Heart left ventricle (tissue), 16 donors: ENCODE measurements around the gene TRPV5. TPM values are rescaled to one million over a fixed set of nuclear protein-coding genes. Genes with fewer than 3 reads are reported as not detected.

ENCODE experiments used
- ATAC-seq, 4 donors: fragments of 200-7000 bp; cut with Tn5 transposase; one replicate each; pipeline ENCODE4 v1.9.1; 2020 to 2022; ENCODE audit warnings: moderate library complexity in 4 of 4, mild to moderate bottlenecking in 3 of 4, moderate number of reproducible peaks in 1 of 4
- DNase-seq, 5 donors: peaks; one replicate each; pipeline ENCODE4 v3.0.0-alpha.2; 2020
- H3K27ac ChIP-seq, 12 donors: fragments of 200-600 bp; sonication (generic) in 4 of 12; one replicate each; pipeline versions ENCODE4 v1.5.0 to v1.8.0; 2016 to 2022; ENCODE audit warnings: mild to moderate bottlenecking in 2 of 12
- H3K27me3 ChIP-seq, 9 donors: fragments of 200-600 bp; sonication (generic) in 2 of 9; one replicate each; pipeline versions ENCODE4 v1.5.1 to v1.8.0; 2016 to 2022; ENCODE audit warnings: mild to moderate bottlenecking in 3 of 9
- H3K36me3 ChIP-seq, 9 donors: fragments of 200-600 bp; sonication (generic) in 2 of 9; one replicate each; pipeline versions ENCODE4 v1.5.0 to v1.8.0; 2018 to 2022; ENCODE audit warnings: mild to moderate bottlenecking in 2 of 9
- H3K4me1 ChIP-seq, 12 donors: fragments of 200-600 bp; sonication (generic) in 4 of 12; one replicate each; pipeline versions ENCODE4 v1.5.0 to v1.8.0; 2016 to 2022; ENCODE audit warnings: mild to moderate bottlenecking in 3 of 12
- H3K4me3 ChIP-seq, 12 donors: fragments of 200-600 bp; sonication (generic) in 4 of 12; one replicate each; pipeline versions ENCODE4 v1.5.0 to v1.8.0; 2017 to 2022; ENCODE audit warnings: mild to moderate bottlenecking in 9 of 12, moderate library complexity in 4 of 12
- H3K9me3 ChIP-seq, 12 donors: fragments of 200-600 bp; sonication (generic) in 4 of 12; one replicate each; pipeline versions ENCODE4 v1.5.0 to v1.8.0; 2016 to 2022; ENCODE audit warnings: mild to moderate bottlenecking in 1 of 12
- CTCF ChIP-seq, 12 donors: fragments of 200-600 bp; sonication (generic) in 4 of 12; IDR thresholded peaks; one replicate each; pipeline versions ENCODE4 v1.5.0 to v1.8.0; 2018 to 2022; ENCODE audit warnings: antibody characterized with exemption in 12 of 12, mild to moderate bottlenecking in 5 of 12
- POLR2A ChIP-seq, 2 donors: fragments of 450-650 bp; IDR thresholded peaks; one replicate each; pipeline ENCODE4 v1.6.1; 2017; ENCODE audit warnings: antibody characterized with exemption in 2 of 2, mild to moderate bottlenecking in 2 of 2, moderate library complexity in 2 of 2
- WGBS, 4 donors: extraction: QIAGEN DNeasy Blood & Tissue Kit in 2 of 4; methylation state at CpG; one replicate each; pipeline versions ENCODE4 v1.1.5 to v1.1.7; 2013 to 2018; 5-methylcytosine and 5-hydroxymethylcytosine counted together
- intact Hi-C, 10 donors: fragments of 100-400 bp; cut with DNase I; formaldehyde crosslinking; loops; one replicate each; pipeline versions ENCODE4 v1.11.1 to v1.14.2; 2022
- polyA plus RNA-seq, 2 donors: library from polyadenylated mRNA; stranded (reverse); fragments of 200-250 nt; gene quantifications; one replicate each; pipeline ENCODE4 v1.2.3, GENCODE V29; 2013
- total RNA-seq, 9 donors: library from RNA; depleted of rRNA in 2 of 9; stranded (reverse); fragments of >200 nt in 2 of 9; fragmentation: NEBNext Ultra II Directional in 3 of 9; extraction: Animal tissue kit (Norgen Biotek cat#: 25700) in 3 of 9; gene quantifications; one replicate each; pipeline versions ENCODE4 v1.1.0 to v1.2.4, GENCODE V29; 2016 to 2023
- donor health status: ischemic (EF 13 %, LVEDD 7.1; RV severe dilation, severe dysfunction).
- donor health status: healthy with polysubstance abuse.
- donor health status: DM: no; HTN: yes; CAD: no.
- donor health status: DM: no; HTN: no; CAD: no.
- donor health status: ischemic (EF 25% LVEDD 6.9; RV normal size, moderate dysfunction).
- donor health status: ischemic (EF 25% LVEDD 5.7; RV mildly dilated, moderate dysfunction).
- donor health status: healthy.
- donor health status: DM: yes; HTN: yes; CAD: no.
- donor health status: ischemic (EF 35%, LVEDD 5.7; RV mildly dilated, moderate dysfunction).
- donor health status: nonischemic (EF 11% LVEDD 7.7; RV severe dilation, severe dysfunction).
- donor health status: DM: yes; HTN: yes; CAD: no.
- donor health status: PGD.
- donor health status: ischemic (EF 29% LVEDD 5.4; RV normal size, mild dysfunction).
- donor health status: nonischemic (EF 23%, LVEDD 6.1; RV moderate dilation, normal function).

The TRPV5 gene
- total and polyA plus RNA-seq, 11 donors: not detected

DNA sequence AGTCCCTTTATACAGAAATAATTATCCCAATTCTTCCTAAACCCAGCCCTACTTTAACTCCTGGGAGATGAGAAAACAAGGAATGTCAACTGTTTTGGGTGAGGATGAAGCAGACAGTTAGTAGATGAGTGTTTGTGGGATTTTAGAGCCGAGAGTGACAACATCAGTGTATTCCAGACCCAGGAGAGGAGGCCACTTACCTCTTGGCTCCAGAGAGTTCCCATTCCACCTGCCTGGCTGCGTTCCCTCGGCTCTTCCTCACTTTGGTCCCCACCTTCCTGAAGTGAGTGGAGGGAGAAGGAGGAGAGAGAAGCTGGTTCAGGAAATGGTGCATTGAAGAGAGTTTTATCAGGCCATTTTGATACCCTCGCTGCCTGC, 28.0 kb upstream of the TRPV5 start:
- WGBS, 4 donors: 54 to 61% (median 56%) methylated on average over 4 of the region's 4 CpGs
- H3K27me3 ChIP-seq: peaks cover 0 to 21% (median 0%) of the 10 kb centered on the region in 9 donors
- TF ChIP-seq POLR2A (IDR thresholded peaks at IDR 0.05): no peak
- no peak for TF ChIP-seq CTCF (IDR thresholded peaks at IDR 0.05)
- H3K4me1 ChIP-seq: no peaks in the 10 kb centered on the region
- ATAC-seq (no peak), DNase-seq (no peak)
- H3K36me3 ChIP-seq: no peaks in the 10 kb centered on the region
- H3K4me3 ChIP-seq: no peak overlapping the region
- intact Hi-C loops: no loop called here
- no peaks in the 10 kb centered on the region for H3K9me3 ChIP-seq
- H3K27ac ChIP-seq: no peak overlapping the region

- Histone ChIP-seq H3K9me3 (peaks cover 0 to 3% (median 0%) of the 10 kb centered on the region in 12 donors), H3K27me3 (peaks cover 0 to 21% (median 0%) of the 10 kb centered on the region in 9 donors), H3K4me1 (no peaks in the 10 kb centered on the region), H3K27ac (no peak overlapping the region), H3K36me3 (no peaks in the 10 kb centered on the region), H3K4me3 (no peak overlapping the region)
- no peak for TF ChIP-seq POLR2A (IDR thresholded peaks at IDR 0.05)
- no peak for TF ChIP-seq CTCF (IDR thresholded peaks at IDR 0.05)
- WGBS, 4 donors: 80 to 88% (median 83%) methylated on average over 5 of the region's 5 CpGs
- ATAC-seq (no peak), DNase-seq (no peak)
- intact Hi-C loops: no loop called here
Measured at GRCh38 chr7:142960955-142961512, 27.5 kb upstream of the TRPV5 start.

DNA sequence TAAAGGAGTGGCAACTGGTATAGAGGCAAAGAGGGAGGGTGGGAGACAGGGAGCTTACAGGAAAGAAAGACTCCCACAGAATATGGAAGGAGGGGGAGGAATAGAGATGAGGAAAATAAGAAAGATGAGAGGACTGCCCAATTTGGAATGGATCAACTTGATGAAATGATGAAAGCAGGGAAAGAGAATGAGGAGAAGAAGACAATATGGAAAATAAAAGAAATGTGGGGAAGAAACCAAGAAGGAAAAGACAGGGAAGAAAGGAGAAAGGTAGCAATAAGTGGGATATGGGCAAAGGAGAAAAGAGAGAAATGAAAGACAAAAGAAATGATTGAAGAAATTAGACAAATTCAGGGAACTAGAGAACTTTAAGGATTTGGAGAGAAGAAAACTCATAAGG, 25.7 kb upstream of the TRPV5 start:
- DNase-seq: no peak
- no peak for ATAC-seq
- intact Hi-C loops: no loop called here

DNA sequence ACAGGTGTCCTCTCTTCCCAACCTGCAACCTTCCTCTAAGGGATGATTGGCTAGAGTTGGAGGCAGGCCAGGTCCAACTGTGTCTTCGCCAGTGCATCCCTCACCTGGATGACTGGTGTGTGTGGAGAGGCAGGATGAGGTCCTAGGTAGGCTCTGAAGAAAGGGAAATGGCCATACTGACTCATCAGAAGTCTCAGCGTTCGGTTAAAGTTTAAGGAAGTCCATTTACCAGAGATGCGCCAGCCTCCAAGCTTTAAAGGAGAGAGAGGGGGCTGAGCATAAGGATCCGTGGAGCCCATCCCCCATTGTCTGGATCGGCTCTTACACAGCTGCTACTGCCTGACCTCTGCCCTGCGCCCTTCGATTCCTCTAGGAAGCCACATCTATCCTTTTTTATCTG, 24.2 kb upstream of the TRPV5 start:
- whole genome bisulfite sequencing, 4 donors: 61 to 70% (median 66%) methylated on average over 8 of the region's 8 CpGs
- Histone ChIP-seq H3K36me3 (no peaks in the 10 kb centered on the region), H3K4me3 (no peak overlapping the region), H3K4me1 (no peaks in the 10 kb centered on the region), H3K9me3 (peaks cover 0 to 20% (median 4%) of the 10 kb centered on the region in 12 donors), H3K27ac (no peak overlapping the region), H3K27me3 (peaks cover 0 to 3% (median 0%) of the 10 kb centered on the region in 9 donors)
- TF ChIP-seq POLR2A (IDR thresholded peaks at IDR 0.05) (no peak), CTCF (IDR thresholded peaks at IDR 0.05) (no peak)
- ATAC-seq (no peak), DNase-seq (no peak)
- intact Hi-C loops: no loop called here

More for the DNA sequence above, 25.7 kb upstream of the TRPV5 start:
- H3K36me3 ChIP-seq: no peaks in the 10 kb centered on the region
- H3K27ac ChIP-seq: no peak overlapping the region
- no peak overlapping the region for H3K4me3 ChIP-seq
- peaks cover 0 to 20% (median 4%) of the 10 kb centered on the region in 12 donors for H3K9me3 ChIP-seq
- peaks cover 0 to 16% (median 0%) of the 10 kb centered on the region in 9 donors for H3K27me3 ChIP-seq
- H3K4me1 ChIP-seq: no peaks in the 10 kb centered on the region
- TF ChIP-seq POLR2A (IDR thresholded peaks at IDR 0.05): no peak
- TF ChIP-seq CTCF (IDR thresholded peaks at IDR 0.05): no peak
